GM12873 (cell line): ENCODE results near the gene TAF1.

ENCODE experiments used
- CTCF ChIP-seq: IDR thresholded peaks from 2 replicates; pipeline ENCODE4 v1.5.1; 2012; ENCODE audit warnings: low read depth, mild to moderate bottlenecking, moderate library complexity, low read length, control low read depth; ENCODE audit not compliant: insufficient read depth; ENCODE audit errors: missing control alignments

Gene TAF1

GRCh38 chrX:71365875-71366673 is at the start of gene TAF1:
TSS of gene TAF1 (plus strand) at chrX:71366357. CDS start at chrX:71366375, 18 bp downstream.
- TF ChIP-seq CTCF: no peak

GRCh38 chrX:71320126-71320525 is 46.0 kb upstream of the TAF1 start:
- TF ChIP-seq CTCF: no peak

- TF ChIP-seq CTCF: no peak
Measured at GRCh38 chrX:71321731-71322130, 44.4 kb upstream of the TAF1 start.

- no peak for TF ChIP-seq CTCF
Measured at GRCh38 chrX:71326394-71326793, 39.8 kb upstream of the TAF1 start.

- no peak for TF ChIP-seq CTCF
Measured at GRCh38 chrX:71364221-71364620, 1.9 kb upstream of the TAF1 start.

GRCh38 chrX:71365356-71365874 is 742 bp upstream of the TAF1 start:
- TF ChIP-seq CTCF: no peak

GRCh38 chrX:71366674-71367256 is 608 bp downstream of the TAF1 start:
- TF ChIP-seq CTCF: no peak
